Stimulated activated CD8-positive, alpha-beta memory T cell treated with anti-CD3 and anti-CD28 coated beads, Interleukin-7, amount 100 ng/mL, for 4 hours (primary cell): ENCODE data around the gene POLR3F.
"Not testable (repeated sequence)": the region's sequence is repeated elsewhere in the genome, so short reads cannot be mapped to it uniquely, and the experiment has no call there.

Source experiments
- DNase-seq, 2 donors: peaks; one replicate each; pipeline ENCODE4 v3.0.0-alpha.2; 2020; ENCODE audit warnings: low read depth in 2 of 2

Gene POLR3F

DNA sequence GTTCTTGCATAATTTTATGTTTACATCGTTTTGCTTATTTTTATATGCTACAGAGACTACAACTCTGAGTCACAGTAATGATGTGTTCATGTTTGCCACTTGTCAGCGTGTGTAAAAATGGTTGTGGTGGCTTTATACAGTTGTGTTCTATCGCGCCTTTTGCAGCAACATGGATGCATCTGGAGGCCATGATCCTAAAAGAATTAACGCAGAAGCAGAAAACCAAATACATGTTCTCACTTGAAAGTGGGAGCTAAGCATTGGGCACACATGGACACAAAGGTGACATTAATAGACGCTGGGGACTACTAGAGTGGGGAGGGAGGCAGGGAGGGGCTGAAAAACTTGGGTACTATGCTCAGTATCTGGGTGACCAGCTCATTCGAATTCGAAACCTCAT is 39.6 kb downstream of the POLR3F start:
- no peak for DNase-seq

DNA sequence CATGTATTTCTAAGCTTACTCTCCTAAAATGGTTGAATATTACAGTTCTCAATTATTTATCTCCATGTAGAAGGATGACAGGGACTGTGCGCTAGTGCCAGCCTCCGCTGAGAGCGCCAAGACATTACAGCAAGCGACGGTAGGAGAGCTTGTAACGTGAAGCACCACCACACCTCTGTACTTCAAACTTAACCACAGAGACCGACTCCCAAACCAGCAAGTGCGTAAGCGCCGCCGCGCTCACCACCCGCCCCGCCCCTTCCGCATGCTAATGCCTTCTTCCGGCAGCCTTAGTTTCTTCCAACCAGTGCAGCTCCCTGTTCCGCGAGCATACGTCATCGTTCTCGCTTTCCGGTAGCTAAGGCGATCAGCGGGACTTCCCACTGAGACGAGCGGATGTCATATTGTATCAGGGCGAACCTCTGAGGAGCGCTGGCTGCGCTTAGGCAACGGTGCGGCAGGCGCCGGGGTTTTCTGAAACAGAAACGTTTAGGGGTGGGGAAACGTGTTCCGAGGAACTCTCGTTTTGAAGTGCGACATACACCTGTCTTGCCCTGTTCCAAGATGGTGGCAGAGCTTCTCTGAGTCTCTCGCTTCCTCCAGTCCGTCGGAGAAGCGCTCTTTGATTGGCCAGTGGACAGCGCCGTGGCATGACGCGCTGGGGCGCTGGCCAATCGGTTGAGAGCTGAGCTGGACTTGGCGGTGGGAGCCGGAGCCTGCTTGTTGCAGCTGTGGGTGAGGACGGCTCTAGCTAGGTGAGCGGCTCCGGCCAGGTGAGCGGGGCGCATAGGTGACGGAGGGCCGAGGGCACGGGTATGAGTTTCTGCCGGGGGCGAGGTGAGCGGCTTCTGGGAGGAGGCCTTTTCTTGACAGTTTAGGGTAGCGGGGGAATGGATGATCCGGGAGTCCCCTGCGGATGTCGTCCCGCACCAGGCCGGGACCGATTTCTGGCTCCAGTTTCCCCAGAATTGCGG is 40.3 kb downstream of the POLR3F start, which contains the start of gene SEC23B:
SEC23B (plus strand) TSS at position 723 of the 974 bp plus-strand sequence. CDS start 2,896 bp downstream, outside the sequence.
- DNase-seq = peak; percentile 96 to 97

DNA sequence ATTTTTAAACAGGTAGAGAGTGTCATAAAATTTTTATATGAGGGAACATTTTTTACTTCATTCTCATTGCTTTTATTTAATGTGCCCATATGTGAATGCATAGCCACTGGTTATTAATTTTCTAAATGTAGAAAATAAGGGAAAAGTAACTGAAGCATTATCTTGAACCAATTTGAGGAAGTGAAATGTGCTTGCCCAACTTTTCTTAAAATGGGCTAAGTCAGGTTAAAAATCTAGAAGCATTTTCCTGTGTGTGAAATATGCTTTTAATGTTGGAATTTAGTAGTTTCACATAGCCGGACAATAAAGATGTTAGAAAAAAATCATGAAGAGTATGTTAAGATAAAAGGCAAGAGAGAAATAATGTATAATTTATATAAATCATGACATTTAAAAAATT is 44.4 kb downstream of the POLR3F start:
- DNase-seq = no peak

DNA sequence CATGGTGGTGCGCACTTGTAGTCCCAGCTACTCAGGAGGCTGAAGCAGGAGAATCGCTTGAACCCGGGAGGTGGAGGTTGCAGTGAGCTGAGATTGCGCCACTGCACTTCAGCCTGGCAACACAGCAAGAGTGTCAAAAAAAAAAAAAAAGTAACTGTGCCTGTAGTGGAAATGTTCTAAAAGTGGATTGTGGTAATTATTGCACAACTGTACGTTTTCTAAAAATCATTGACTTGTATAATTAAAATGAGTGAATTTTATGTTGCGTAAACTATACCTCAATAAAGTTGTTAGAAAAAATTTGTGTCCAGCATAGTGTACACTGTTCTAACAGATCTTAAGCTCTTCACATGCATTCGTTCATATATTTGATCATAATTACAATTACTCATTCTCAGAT is 46.0 kb downstream of the POLR3F start:
- DNase-seq = no peak

DNA sequence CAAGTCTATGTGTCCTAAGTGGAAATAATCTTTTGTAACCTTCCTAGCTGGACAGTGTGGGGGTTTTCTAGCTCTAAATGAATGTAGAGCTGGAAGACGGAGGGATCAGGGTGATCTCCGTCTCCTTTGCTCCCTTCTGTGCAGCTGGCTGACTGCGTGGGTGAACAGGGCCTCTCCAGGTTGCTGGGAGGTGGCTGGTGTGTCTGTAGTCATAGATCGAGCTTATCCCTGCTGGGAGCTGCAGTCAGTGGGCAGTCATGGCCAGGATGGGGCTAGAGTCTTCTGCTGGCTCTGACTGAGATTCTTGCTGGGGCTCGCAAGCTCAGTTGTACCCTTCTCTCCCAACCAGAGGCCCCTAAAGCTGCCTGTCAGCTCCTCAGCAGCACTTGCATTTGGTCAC is 46.9 kb downstream of the POLR3F start:
- DNase-seq = no peak

DNA sequence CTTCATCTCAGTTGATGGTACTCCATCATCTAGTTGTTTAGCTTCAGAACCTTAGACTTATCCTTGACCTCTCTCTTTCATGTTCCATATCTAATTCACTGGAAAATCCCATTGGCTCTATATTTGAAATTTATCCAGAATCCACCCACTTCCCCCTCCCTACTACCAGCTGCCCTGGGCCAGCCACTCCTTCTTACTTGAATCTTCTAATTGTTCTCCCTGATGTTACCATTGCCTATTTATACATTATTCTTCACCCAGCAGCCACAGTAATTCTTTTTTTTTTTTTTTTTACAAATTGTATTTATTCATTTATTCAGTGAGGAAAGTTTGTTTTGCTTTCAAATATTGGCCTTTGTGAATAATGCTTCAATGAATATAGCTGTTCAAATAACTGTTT is 48.8 kb downstream of the POLR3F start:
- no peak for DNase-seq

DNA sequence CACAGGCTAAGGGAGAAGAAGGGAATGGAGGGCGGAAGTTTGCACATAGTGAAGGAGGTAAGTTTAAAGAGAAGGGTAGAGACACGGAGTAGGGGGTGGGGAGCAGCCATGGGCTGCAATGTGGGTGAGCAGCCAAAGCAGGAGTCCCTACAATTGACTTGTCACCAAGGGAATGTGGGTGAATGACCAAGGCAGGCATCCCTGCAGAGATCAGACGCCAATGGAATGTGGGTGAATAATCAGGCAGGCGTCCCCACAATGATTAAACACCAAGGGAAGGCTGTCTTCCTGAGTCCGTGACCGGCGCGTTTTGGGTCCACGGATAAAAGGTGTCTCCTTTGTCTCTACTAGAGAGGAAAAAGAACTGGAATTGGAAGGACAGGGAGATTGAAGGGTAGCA is 54.9 kb downstream of the POLR3F start:
- not testable (repeated sequence) for DNase-seq

DNA sequence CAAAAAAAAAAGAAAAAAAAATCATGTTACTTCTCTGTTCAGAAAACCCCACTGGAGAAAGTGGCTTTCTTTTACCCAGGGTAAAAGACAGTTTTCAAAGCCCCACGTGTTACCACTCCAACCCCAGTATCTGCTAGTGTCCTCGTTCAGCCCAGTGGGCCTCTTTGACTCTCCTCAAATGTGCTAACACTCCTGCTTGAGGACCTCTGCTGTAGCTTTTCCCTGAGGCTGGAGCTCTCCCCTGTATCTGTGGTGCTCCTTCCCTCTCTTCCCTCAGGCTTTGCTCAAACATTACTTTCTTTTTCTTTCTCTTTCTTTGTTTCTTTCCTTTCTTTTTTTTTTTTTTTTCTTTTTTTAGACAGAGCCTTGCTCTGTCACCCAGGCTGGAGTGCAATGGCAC is 55.9 kb downstream of the POLR3F start:
- DNase-seq = no peak

DNA sequence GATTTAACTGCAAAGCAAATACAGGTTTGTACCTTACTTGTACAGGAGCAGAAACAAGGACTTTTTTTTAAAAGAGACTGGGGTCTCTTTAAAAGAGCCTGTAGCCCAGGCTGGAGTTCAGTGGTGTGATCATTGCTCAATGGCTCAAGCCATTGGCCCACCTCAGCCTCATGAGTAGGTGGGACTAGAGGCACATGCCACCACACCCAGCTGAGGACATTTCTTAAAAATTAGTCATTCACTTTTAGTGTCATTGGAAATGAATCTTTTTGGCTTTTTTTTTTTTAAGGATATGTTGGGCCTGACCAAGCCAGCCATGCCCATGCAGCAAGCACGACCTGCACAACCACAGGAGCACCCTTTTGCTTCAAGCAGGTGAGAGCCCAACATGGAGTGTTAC is 57.5 kb downstream of the POLR3F start:
- no peak for DNase-seq

DNA sequence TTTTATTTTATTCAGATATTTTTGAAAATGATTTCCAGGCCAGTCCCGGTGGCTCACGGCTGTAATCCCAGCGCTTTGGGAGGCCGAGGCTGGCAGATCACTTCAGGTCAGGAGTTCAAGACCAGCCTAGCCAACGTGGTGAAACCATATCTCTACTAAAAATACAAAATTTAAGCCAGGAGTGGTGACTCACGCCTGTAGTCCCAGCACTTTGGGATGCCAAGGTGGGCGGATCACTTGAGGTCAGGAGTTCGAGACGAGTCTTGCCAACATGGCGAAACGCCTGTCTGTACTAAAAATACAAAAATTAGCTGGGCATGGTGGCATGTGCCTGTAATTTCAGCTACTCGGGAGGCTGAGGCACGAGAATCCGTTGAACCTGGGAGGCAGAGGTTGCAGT is 59.6 kb downstream of the POLR3F start:
- not testable (repeated sequence) for DNase-seq

DNA sequence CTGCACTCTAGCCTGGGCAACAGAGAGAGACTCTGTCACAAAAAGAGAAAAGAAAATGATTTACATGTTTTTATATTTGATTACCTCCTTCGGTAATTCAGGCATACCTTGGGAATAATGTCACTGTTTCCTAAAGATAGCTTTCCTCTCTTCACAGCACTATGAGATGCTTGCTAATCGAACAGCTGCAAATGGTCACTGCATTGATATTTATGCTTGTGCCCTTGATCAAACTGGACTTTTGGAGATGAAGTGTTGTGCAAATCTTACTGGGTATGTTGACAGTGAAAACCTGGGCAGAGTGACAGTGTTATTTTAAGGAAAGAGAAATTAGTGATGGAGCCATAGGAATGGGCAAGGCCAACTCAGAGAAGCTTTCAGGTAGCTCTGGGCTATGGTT is 60.1 kb downstream of the POLR3F start:
- DNase-seq = no peak

DNA sequence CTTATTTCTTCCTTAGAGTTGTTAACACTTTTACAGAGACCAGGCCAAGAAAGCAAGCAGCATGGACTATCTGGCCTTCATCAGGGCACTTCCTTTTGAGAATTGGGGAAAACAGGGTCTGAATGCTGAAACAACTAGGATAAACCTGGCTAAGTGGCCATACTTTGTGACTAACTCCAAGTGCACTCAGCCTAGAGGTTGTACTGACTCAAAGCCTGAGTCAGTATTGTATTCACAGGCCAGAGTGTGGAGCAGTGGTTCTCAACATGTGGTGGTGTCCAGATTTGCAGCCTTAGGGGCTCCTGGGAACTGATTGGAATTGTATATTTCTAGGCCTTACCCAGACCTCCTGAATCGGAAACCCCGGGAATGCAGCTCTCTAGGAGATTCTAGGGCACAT is 60.6 kb downstream of the POLR3F start:
- DNase-seq = no peak

DNA sequence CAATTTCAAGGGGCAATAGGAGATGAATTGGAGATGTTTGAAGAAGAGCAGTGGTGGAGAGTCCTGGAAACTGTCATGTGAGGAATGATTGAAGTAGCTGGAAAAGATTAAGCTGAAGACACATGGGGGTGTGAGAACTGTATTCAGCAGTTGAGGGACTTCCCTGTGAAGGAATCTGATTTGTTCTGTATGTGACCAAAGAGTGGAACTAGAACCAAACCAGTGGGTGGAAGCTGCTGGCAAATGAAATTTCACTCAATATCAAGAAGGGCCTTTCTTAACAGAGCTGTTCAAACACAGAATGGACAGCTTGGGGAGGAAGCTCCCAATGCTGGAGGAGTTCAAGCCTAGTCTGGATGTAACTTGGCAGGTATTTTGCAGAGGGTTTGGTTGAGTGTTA is 61.9 kb downstream of the POLR3F start:
- no peak for DNase-seq

DNA sequence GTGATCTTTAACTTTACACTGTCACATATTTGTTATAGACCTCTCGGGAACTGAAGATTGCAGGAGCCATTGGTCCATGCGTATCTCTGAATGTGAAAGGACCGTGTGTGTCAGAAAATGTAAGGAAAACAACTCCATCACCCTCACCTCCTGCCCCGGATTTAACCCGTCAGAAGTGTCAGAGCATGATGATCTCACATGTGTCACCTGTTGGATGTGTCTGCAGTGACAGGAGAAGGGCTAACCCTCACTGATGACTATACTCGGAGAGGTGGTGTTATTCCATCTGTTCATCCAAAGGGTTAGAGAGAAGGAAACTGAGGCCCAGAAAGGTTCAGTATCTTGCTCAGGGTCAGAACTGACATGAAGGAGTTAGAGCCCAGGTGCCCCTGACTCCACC is 65.4 kb downstream of the POLR3F start:
- no peak for DNase-seq

DNA sequence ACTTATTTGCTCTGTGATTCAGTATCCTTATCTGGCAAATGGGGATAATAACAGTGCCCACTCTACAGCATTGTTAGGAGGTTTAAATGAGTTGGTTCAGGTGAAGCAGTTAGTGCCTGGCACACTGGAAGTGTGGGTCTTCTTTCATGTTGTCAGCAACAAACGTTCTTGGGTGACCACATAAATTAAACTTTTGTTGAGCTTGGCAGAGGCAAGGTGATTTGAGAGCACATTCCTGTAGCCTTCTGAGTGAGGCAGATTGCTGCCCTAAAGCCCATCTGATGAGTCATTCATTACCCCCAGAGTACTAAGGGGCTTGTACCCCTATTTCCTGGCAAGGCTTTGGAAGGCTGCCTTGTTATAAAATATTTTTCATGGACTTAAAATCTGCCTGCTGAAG is 66.3 kb downstream of the POLR3F start:
- DNase-seq = no peak

DNA sequence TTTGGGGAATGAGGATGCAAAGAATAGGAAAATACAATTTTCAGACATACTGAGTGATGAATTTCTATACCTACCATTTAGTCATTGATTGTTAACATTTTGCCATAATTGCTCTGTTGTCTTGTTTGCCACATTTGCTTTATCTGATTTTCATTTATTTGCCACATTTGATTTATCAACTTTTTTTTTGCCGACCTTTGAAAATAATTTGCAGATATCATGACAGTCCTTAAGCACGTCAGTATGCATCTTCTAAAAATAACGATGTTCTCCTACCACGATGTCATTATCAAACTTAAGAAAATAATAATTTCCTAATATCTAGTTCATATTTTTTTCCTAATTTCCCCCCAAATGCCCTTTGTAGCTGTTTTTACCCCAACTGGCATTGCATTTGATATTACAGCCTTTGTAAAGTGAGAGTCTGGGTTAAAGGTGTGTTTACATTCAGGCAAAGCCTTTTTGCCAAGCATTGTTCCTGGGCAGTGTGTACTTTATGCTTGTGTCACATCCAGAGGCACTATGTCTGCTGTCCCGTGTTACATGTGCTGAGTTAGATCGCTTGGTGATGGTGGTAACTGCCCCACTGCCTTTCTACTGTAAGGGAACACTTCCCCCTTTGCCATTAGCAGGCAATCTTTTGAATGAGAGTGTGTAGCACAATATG is 66.9 kb downstream of the POLR3F start:
- no peak for DNase-seq
